ENCODE measurements around the gene CHCHD6.

GRCh38 chr3:126770096-126770495 lies 66.1 kb downstream of the CHCHD6 start:
- TF ChIP-seq CHD1 (IDR thresholded peaks at IDR 0.05; ENCODE audit: low read depth, low read length) = no peak
- no peak for TF ChIP-seq CTCF (conservative IDR thresholded peaks at IDR 0.05; ENCODE audit: low read depth, low read length)
- no peak for TF ChIP-seq RCOR1 (IDR thresholded peaks at IDR 0.05; ENCODE audit: insufficient replicate concordance, low read length)
- no peak for TF ChIP-seq MXI1 (IDR thresholded peaks at IDR 0.05; ENCODE audit: borderline replicate concordance, low read depth, low read length)

All from IMR-90 (cell line).